Upper lobe of left lung (tissue), 4 donors: ENCODE results near the gene CCT8.

ENCODE experiments used
- CTCF ChIP-seq, 6 experiments: fragments of 450-650 bp in 4 of 6; fragments of 200-600 bp in 2 of 6; sonication (generic) in 2 of 6; IDR thresholded peaks; one replicate each; pipeline ENCODE4 v1.5.1; 2016 to 2019; ENCODE audit warnings: antibody characterized with exemption in 6 of 6
- EP300 ChIP-seq, 4 donors: sonication (generic); formaldehyde crosslinking; IDR thresholded peaks; one replicate each; pipeline ENCODE4 v1.5.1; 2017; ENCODE audit warnings: antibody characterized with exemption in 4 of 4, control low read depth in 2 of 4
- POLR2A ChIP-seq, 4 donors: fragments of 450-650 bp; IDR thresholded peaks; one replicate each; pipeline ENCODE4 v1.5.1; 2016 to 2017; ENCODE audit warnings: antibody characterized with exemption in 4 of 4, mild to moderate bottlenecking in 2 of 4
- POLR2AphosphoS5 ChIP-seq, 2 donors: sonication (generic); formaldehyde crosslinking; IDR thresholded peaks; one replicate each; pipeline ENCODE4 v1.5.1; 2017; ENCODE audit warnings: antibody characterized with exemption in 2 of 2

DNA sequence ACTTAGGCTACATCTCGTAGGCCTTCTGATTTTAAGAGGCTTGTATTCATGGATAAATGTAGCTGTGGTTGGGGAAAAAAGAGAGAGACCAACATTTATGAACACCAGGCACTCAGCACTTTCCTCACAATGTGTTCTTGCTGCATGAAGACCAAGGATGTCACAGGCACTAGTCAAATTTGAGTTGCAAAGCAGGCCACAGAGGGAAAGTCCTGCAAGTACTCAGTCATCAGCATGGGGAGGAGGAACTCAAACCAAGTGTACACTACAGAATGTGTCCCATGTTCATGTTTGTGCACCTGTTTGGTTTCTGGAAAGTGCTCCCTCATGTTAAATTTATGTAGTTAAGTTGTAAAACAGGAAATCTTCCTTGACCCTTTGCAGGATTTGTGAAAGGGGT lies 48.3 kb upstream of the CCT8 start:
- TF ChIP-seq CTCF (IDR thresholded peaks at IDR 0.05) = no peak
- no peak for TF ChIP-seq POLR2A (IDR thresholded peaks at IDR 0.05)
- TF ChIP-seq POLR2AphosphoS5 (IDR thresholded peaks at IDR 0.05) = no peak
- no peak for TF ChIP-seq EP300 (IDR thresholded peaks at IDR 0.05)
